Loucy (cell line): ENCODE results near the gene NEK5.

Experiments
- H2AFZ ChIP-seq: fragments of 200-600 bp; sonication (generic); 2 replicates; pipeline ENCODE4 v1.6.0; 2016; ENCODE audit warnings: antibody characterized with exemption, mild to moderate bottlenecking, low read length, moderate library complexity
- H3F3A ChIP-seq: fragments of 200-600 bp; 2 replicates; pipeline ENCODE4 v1.6.0; 2016; ENCODE audit warnings: antibody characterized with exemption, low read depth, mild to moderate bottlenecking
- H3K27me3 ChIP-seq: fragments of 200-600 bp; sonication (generic); 2 replicates; pipeline ENCODE4 v1.6.1; 2014; ENCODE audit warnings: low read length, mild to moderate bottlenecking; ENCODE audit not compliant: insufficient read depth, poor library complexity, severe bottlenecking
- H3K36me3 ChIP-seq: fragments of 200-600 bp; sonication (generic); 2 replicates; pipeline ENCODE4 v1.6.1; 2016; ENCODE audit warnings: low read length; ENCODE audit not compliant: insufficient read depth
- H3K4me1 ChIP-seq: fragments of 200-600 bp; sonication (generic); 2 replicates; pipeline ENCODE4 v1.5.1; 2014; ENCODE audit warnings: low read length, mild to moderate bottlenecking; ENCODE audit not compliant: insufficient read depth, poor library complexity, severe bottlenecking
- H3K4me2 ChIP-seq: fragments of 200-600 bp; sonication (generic); 2 replicates; pipeline ENCODE4 v1.6.0; 2014; ENCODE audit warnings: antibody characterized with exemption, low read length, low read depth, mild to moderate bottlenecking; ENCODE audit not compliant: poor library complexity, severe bottlenecking
- H3K4me3 ChIP-seq: fragments of 200-600 bp; sonication (generic); 2 replicates; pipeline ENCODE4 v1.5.1; 2014; ENCODE audit warnings: low read length, mild to moderate bottlenecking, mixed read lengths; ENCODE audit not compliant: poor library complexity, severe bottlenecking
- H3K79me2 ChIP-seq: fragments of 200-600 bp; sonication (generic); 2 replicates; pipeline ENCODE4 v1.6.1; 2014; ENCODE audit warnings: low read length; ENCODE audit not compliant: insufficient read depth
- H3K9ac ChIP-seq: fragments of 200-600 bp; sonication (generic); 2 replicates; pipeline ENCODE4 v1.6.0; 2014; ENCODE audit warnings: mild to moderate bottlenecking, low read depth, low read length, moderate library complexity; ENCODE audit not compliant: poor library complexity, severe bottlenecking
- H3K9me2 ChIP-seq: fragments of 200-600 bp; sonication (generic); replicated peaks from 2 replicates; pipeline ENCODE4 v1.6.1; 2016; ENCODE audit warnings: low read depth, low read length, mixed read lengths
- H3K9me3 ChIP-seq: fragments of 200-600 bp; sonication (generic); 2 replicates; pipeline ENCODE4 v1.6.1; 2014; ENCODE audit warnings: mild to moderate bottlenecking, antibody characterized with exemption, low read length, low read depth; ENCODE audit not compliant: insufficient read depth
- H4K20me1 ChIP-seq: fragments of 200-600 bp; sonication (generic); 2 replicates; pipeline ENCODE4 v1.6.0; 2014; ENCODE audit warnings: antibody characterized with exemption, low read length, mild to moderate bottlenecking; ENCODE audit not compliant: insufficient read depth, poor library complexity, severe bottlenecking
- CTCF ChIP-seq: fragments of 200-600 bp; sonication (generic); conservative IDR thresholded peaks from 2 replicates; pipeline ENCODE4 v1.5.1; 2014; ENCODE audit warnings: mild to moderate bottlenecking, antibody characterized with exemption, low read length
- EZH2phosphoT487 ChIP-seq: fragments of 200-600 bp; IDR thresholded peaks from 2 replicates; pipeline ENCODE4 v1.6.1; 2018; ENCODE audit warnings: antibody characterized with exemption, mild to moderate bottlenecking, moderate library complexity, borderline replicate concordance

NEK5 gene

GRCh38 chr13:51999510-51999911 lies 129.4 kb downstream of the NEK5 start:
- H3F3A ChIP-seq, result no peaks in the 10 kb centered on the region
- no peaks in the 10 kb centered on the region for H3K4me1 ChIP-seq
- no peaks in the 10 kb centered on the region for H4K20me1 ChIP-seq
- H3K27me3 ChIP-seq, result no peaks in the 10 kb centered on the region
- no peaks in the 10 kb centered on the region for H3K36me3 ChIP-seq
- no peak overlapping the region for H2AFZ ChIP-seq
- no peak overlapping the region for H3K4me2 ChIP-seq
- no peak overlapping the region for H3K4me3 ChIP-seq
- no peaks in the 10 kb centered on the region for H3K79me2 ChIP-seq
- no peak overlapping the region for H3K9ac ChIP-seq
- H3K9me2 ChIP-seq, result no peaks in the 10 kb centered on the region
- TF ChIP-seq CTCF, result no peak
- no peak for TF ChIP-seq EZH2phosphoT487
- H3K9me3 ChIP-seq, result no peaks in the 10 kb centered on the region

GRCh38 chr13:51998723-51999509 lies 130.0 kb downstream of the NEK5 start:
- H3F3A ChIP-seq, result no peaks in the 10 kb centered on the region
- no peaks in the 10 kb centered on the region for H4K20me1 ChIP-seq
- H3K27me3 ChIP-seq, result no peaks in the 10 kb centered on the region
- H3K4me2 ChIP-seq, result no peak overlapping the region
- H3K4me1 ChIP-seq, result no peaks in the 10 kb centered on the region
- no peak overlapping the region for H3K9ac ChIP-seq
- H3K79me2 ChIP-seq, result no peaks in the 10 kb centered on the region
- H2AFZ ChIP-seq, result no peak overlapping the region
- TF ChIP-seq EZH2phosphoT487 (no peak), CTCF (no peak)
- no peaks in the 10 kb centered on the region for H3K9me3 ChIP-seq
- no peak overlapping the region for H3K4me3 ChIP-seq
- no peaks in the 10 kb centered on the region for H3K9me2 ChIP-seq
- no peaks in the 10 kb centered on the region for H3K36me3 ChIP-seq

- Histone ChIP-seq H3K4me1 (no peaks in the 10 kb centered on the region), H2AFZ (no peak overlapping the region), H3K9me3 (no peaks in the 10 kb centered on the region), H3K4me3 (no peak overlapping the region), H3K79me2 (no peaks in the 10 kb centered on the region), H3K27me3 (no peaks in the 10 kb centered on the region), H3K9ac (no peak overlapping the region), H3K36me3 (no peaks in the 10 kb centered on the region), H4K20me1 (no peaks in the 10 kb centered on the region), H3F3A (no peaks in the 10 kb centered on the region), H3K9me2 (no peaks in the 10 kb centered on the region), H3K4me2 (no peak overlapping the region)
- no peak for TF ChIP-seq CTCF
- no peak for TF ChIP-seq EZH2phosphoT487
These were observed 131.1 kb downstream of the NEK5 start for GRCh38 chr13:51997641-51998330.
